HG02943 (cell line): Measurements from ENCODE around the gene HCRTR1.
A peak's percentile ranks its signal among the peaks of the same experiment; 100 is the strongest.

Source experiments
- ATAC-seq: cut with Tn5 transposase; IDR thresholded peaks from one replicate; pipeline ENCODE4 v1.9.1; 2021; ENCODE audit warnings: mild to moderate bottlenecking, low read depth, moderate library complexity; ENCODE audit not compliant: unreplicated experiment

HCRTR1 gene

DNA sequence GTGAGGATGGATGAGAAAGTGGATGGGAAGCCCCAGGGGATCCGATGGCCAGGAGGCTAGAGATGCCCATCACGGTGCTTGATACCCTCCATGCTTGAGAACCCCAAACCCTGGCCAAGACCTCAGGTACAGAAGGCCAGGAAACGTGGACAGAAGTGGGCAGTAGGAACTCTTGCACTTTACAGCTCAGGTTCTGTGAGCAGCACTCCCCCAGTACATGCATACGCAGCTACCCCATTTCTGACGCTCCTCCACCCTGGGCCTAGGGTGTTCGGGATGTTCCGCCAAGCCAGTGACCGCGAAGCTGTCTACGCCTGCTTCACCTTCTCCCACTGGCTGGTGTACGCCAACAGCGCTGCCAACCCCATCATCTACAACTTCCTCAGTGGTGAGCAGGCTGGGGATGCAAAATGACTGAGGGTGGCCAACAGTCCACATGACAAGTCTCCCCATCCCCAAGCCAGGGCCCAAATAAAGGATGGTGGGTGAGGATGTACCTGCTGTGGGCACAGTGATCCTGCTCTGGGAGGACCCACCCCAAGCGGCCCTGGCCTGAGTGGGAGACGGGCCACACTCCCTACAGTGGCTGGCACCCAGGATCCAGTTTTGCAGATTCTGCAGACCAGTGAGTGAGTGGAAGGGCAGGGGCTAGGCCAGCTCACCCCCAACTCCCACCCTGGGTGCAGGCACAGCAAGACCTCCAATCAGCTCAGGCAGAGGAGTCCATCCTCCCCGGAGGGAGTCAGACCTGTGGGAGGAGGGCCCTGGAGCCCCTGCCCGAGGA lies 7.4 kb downstream of the HCRTR1 start:
- no peak for ATAC-seq

DNA sequence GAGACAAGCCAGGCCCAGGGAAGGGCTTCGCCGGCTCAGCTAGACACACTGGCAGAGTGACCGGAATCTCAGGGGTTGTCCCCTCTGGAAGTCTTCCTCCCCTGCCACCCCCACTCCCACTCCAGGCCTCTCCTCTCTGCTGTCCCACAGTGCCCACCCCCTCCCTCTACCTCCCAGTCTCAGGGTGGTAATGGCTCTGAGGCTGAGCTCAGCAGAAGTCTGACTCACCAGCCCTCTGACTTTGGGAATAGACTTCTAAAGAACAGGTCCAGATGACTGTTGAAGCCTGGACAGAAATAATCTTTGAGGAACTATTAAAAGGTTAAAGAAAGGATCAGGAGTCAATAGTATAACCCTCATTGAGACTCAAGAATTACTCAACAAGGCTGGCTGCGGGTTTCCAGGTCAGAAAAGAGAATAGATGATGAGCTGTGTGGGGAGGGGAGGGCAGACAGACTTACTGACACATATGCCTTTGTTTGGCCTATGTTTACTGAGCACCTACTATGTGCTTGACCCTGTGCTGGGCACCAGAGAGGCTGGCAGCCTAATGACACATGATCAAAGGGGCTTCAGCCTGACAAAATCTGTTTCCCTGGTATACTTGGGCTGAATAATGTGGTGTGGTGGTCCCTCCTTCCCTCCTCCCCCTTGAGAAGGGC lies 8.2 kb downstream of the HCRTR1 start:
- no peak for ATAC-seq

DNA sequence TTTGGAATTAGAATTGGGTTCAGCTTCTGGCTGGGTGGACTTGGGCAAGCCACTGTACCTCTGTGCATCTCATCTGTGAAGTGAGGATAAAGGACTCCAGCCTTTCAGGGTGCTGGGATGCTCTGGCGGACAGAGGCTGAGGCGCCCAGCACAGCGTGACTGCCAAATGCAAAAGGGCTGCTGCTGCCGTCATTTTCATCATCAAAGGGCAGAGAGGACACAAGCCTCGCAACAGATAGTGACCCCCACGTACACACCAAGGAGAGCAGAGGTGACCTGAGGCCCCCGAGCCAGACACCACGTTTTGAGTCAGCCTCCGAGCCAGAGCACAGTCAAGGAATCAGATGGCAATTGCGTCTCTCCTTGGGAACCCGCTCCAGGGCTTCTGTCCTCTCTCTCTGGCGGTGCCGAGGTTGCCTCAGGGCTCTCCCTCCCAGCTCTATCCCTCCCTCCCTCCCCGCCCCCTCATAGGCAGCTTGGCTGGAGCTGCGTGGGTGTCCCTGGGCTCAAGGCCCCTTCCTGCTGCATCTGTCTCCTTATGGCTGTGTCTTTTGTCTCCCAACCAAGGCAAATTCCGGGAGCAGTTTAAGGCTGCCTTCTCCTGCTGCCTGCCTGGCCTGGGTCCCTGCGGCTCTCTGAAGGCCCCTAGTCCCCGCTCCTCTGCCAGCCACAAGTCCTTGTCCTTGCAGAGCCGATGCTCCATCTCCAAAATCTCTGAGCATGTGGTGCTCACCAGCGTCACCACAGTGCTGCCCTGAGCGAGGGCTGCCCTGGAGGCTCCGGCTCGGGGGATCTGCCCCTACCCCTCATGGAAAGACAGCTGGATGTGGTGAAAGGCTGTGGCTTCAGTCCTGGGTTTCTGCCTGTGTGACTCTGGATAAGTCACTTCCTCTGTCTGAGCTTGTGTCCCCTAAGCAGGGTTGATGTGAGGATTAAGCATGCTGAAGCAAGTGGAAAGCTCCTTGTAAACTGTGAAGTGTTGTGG lies 9.0 kb downstream of the HCRTR1 start:
- ATAC-seq = no peak

DNA sequence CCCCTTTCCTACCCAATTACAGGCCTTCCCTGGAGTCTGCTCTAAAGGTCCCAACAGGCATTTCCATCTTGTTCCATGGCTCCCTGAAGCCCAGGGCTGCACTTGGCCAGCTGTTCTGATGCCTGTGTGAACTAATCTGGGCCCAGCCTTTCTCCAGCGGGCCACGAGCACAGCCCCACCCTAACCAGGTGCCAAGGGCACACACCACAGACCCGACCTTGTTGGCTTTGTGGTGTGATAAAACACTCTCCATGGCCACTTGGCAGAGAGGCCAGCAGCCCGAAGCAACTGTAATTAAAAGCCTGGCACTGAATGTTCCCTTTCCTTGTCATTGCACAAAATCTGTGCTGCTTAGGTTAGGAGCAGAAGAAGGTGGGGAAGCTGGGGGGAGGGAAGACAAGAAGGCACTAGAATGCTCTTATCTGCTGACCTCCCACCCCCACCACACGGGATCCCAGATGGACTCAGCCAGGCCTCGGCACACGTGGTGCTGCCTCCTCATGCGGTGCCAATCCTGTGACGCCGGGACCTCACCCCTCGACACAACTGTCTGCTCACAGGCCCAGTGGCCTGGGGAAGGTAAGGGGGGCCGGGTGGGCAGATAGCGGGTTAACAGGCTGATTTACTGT lies 9.9 kb downstream of the HCRTR1 start:
- no peak for ATAC-seq

DNA sequence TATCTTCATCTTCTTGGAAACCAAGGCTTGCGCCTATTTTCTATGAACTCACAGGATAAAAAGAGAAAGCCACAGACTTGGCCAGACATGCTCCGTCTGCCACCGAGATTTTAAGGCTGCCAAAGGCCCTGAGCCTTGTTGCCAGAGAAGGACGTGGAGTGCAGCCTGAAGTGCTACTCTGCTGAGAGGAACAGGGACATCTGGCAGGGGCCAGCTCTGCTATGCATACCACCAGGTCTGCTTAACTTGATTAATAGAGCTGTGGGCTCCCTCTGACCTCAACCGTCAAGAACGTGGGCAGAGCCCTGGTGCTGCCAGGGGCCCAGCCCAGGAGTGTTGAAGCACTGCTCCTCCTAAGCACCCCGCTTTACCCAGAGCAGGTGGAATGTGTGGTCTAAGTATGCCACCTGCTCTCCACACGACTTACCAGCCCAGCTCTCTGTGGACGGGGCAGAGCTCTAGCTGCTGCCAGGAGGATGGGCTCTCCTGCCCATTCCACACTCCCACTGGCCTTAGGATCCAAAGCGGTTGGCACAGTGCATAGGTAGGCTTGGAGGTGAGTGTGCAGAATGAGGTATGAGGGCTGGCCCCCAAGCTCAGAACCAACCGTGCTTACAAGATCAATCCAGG lies 10.6 kb downstream of the HCRTR1 start:
- ATAC-seq = no peak

DNA sequence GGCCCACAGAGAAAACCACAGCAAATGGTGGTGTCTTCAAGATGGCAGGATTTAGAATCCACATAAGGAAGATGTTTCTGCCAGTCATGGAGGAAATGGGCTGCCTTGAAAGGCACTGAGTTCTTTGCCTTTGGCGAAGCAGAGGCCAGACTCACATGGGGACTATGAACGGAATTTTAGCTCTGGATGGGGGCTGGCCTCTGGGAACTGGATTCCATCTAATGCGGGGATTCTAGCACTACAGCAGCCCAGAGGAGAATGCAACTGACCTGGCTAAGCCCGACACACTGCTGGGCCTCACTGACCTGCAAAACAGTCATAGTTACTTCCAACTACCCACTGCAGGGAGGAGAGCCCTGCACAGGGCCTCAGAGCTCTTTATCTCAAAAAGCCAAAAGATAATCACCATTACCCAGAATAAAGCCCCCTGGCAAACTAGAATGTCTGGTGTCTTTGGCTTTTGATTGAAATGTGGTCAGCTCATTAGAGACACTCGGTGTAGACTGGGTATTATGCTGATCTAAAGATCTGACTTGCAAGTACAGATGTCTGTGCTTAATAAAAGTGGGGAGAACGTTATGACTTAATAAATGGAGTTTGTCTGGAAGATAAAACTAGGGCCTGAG lies 11.6 kb downstream of the HCRTR1 start:
- no peak for ATAC-seq

DNA sequence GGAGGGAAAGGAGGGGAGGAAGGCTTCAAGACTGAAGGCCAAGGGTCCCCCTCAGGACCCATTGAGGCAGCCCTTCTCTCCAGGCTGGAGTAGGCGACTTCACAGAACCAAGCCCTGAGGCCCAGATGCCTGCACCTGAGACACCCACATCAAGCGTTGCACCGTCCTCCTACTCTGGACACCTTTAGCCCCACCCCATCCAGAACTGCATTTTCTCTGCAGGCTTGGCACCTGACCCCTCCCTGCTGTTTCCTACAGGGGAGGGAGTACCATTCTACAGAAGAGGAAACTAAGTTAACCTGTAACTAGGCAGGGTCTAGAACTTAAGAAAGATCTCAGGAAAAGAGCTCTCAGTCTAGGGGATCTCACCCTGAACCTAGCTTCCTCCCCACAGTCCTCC lies 15.2 kb downstream of the HCRTR1 start:
- no peak for ATAC-seq

DNA sequence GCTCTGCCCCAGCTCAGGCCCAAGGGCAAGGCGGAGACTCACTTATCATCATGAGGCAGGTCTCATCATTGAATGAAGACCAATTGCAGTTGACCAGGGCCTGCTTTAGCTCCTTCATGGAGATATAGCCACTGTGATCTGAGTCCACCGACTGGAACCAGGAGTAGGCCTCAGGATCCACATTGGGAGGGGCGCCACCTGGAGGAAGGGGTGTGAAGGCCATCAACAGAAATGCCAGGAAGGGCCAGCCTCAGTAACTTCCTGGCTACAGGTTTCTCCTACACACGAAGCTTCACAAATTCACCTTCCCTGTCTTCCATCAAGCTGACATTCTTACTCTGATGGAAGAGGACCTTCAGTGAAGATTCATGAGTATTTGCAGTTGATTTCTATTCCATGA lies 15.6 kb downstream of the HCRTR1 start:
- ATAC-seq = no peak

DNA sequence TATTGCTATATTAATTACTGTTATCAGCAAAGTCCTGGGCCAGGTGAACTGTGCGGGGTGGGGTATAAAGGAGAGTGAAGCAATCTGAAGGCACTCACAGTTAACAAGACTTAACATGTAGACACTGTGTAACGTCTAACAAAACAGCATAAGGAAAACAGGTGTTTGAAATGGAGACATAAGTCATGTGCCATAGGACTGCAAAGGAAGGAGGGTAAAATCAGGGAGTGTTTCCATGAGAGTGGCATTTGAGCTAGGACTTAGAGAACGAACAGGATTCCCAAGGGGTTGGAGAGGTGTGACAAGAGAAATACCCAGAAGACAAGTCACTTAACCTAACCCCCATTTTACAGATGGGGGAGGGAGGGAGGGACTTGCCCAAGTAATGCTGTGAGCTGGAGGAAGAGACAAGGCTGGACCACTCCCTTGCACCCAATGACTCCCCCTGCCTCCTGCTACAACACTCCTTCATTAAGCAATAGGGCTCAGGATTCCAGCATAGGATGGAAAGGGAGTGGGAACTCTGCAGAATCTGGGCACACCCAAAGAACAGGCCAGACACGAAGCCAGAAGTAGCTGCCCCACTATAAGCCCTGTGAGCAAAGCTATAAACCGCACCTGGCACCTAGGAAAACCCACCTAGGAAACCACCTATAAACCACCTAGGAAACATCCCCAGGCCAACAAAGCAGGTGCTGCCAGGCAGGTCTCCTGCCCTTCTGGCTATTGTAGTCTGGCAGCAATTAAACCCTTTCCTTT lies 20.6 kb downstream of the HCRTR1 start:
- ATAC-seq = no peak

DNA sequence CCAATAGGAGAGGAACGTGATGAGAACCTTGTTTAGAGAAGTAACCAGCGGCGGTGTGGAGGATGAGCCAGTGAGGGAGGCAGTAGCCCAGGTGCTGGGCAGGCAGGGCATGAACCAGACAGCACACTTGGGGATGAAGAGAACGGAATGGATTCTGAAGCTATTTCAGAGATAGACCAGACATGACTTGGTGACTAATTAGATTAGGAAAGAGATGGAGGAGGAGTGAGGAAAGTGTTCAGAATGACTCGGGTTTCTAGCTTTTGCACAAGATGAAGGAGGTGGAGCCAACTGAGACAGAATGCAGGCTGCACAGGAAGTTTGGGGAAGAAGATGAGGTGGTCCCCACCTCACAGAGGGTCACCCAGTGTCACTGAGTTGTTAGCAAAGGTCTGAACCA lies 22.1 kb downstream of the HCRTR1 start:
- ATAC-seq = no peak

DNA sequence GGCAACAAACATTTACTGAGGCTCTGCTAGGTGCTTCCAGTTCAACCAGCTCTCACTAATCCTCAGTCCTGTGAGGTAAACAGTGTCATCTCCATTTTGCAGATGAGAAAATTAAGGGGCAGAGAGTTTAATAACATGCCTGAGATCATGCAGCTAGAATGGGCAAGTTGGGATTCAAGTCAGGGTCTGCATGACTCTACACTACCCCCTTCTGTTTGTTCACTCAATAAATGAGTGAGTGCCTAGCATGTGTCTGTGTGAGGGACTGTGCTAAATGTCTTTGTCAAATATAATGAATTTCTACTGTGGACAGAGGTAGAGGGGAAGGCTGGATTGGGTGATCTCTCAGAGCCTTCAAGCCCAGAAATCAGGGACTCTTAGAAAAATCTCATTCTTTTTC lies 22.7 kb downstream of the HCRTR1 start:
- ATAC-seq = no peak

DNA sequence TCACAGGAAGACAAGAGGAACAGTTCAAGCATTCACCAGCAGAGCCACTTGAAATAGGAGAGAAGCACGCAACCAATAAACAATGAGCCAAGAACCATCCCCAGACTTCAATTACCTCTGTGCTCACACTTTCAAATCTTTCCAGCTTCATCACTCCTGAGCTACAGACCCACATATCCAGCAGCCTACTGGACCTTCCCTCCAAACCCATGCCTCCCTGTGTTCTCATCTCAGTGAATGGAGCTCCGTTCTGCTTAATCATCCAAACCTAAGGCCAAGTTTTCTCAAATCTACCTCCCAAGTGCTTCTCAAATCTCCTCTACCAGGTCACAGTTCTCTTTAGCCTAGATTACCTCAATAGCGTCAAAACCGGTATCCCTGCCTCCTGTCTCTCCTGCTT lies 23.5 kb downstream of the HCRTR1 start:
- no peak for ATAC-seq

DNA sequence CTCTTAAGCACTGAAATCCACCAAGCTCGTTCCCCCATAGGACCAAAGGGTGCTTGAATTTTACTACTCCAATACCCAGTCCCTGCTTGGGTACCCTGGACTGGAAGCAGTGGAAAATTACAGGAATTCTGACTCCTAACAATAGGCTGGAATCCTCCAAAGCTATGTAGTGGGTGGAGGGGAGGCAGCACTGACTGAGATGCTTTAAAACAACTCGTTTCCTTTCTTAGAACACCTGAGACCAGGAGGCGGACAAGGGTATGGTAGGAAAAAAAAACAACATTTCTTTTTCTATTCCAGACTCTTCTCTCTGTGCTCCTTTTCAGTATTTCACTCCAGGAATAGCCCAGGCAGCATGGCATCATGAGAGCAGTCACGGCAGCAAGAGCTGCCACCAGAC lies 24.9 kb downstream of the HCRTR1 start:
- ATAC-seq = no peak

DNA sequence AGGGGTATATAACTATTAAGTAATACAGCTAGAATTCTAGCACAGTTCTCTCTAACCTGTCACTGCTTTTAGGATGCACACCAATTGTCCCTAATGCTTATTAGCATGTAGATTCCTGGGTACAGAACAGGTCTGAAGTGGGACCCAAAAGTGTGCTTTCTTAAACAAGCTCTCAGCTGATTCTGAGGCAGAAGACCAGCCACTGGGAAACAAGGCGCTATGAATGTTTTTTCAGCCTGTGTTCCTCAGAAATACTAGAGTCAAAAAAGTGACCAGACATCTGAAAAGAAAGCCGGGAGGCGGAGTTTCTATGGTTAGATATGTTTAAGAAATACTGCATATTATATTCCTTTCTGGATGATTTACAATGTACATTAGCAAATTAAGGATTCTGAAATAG lies 25.4 kb downstream of the HCRTR1 start:
- no peak for ATAC-seq

DNA sequence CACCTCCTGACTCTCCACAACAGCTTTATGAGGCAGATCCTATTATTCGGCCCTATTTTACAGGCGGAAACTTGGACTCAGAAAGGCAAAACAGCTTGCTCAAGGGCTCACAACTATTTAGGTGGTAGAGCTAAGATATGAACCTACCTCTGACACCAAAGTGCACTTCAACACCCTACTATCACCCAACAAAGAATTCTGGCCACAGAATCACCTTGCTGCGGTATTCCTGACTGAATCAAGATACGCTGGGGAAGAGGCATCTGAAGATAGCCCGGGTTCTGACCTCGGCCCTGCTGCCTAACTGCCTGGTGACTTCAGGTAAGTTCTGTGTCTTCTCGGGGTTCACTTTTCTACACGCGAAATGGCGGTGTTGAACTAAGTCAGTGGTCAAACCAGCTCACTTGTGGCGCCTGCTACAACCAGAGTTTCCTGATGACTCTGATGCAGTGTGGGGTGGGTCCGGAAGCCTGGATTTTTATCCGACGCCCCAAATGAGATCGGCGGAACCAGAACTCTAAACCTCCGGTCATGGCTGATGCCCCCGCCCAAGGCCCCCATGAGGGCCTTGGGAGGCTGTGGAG lies 26.6 kb downstream of the HCRTR1 start:
- ATAC-seq = no peak

DNA sequence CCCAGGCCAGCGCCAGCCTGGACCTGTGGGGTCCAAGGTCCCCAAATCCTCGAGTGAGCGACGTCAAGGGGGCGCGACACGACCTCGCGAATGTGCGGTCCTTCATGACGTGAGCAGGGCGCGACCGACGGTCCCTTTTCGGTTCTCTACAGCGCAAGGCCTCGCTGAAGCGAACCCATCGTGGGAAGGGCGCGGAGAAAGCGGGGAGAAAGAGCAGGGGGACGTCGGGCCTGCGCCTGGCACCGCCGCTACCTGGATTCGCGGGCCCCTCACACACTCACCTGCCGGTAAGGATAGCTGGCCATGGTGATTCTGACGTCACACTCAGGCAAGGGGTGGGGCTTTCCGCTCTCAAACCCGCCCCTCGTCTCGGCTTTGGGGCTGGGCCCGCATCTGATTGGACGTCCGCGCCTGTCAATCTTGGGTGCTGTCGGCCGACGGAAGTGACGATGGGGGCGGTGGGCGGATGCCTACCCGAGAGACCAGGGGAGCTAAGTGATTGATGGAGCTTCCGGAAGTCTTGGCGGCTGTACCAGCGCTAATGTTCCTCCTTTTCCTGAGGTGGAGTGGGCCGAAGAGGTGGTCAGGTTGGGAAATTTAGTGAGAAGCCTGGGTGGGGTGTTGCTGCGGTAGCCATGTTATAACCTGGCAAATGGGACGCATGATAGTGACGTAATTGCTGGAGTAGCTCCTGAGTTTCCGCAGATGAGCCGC lies 27.2 kb downstream of the HCRTR1 start, which contains the start of gene PEF1:
Gene PEF1, minus strand, starts transcription at position 317 of the 714 bp plus-strand sequence. Its CDS starts 12 bp downstream, at position 305.
- ATAC-seq = peak; percentile 86

DNA sequence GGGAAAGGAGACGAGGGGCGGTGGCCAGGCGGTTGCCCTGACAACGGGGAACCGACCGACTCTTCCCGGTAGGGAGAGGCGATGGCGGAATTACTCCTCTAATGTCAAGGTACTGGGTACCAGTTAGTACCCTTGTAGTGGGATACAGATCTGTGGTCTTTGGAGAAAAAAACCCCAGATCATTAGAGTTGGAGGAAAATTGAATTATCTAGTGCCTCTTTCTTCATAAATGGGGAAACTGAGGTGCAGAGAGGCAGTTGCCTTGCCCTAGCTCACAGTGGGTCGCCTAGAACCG lies 27.7 kb downstream of the HCRTR1 start:
- ATAC-seq = no peak
